ENCODE data around the gene RAET1G. TPM values are rescaled to one million over a fixed set of nuclear protein-coding genes. Genes with fewer than 3 reads are reported as not detected.
"Not testable (repeated sequence)": the region's sequence is repeated elsewhere in the genome, so short reads cannot be mapped to it uniquely, and the experiment has no call there.

RAET1G gene
- total RNA-seq, 1 donor from 2014 or later, result 0.60 TPM

DNA sequence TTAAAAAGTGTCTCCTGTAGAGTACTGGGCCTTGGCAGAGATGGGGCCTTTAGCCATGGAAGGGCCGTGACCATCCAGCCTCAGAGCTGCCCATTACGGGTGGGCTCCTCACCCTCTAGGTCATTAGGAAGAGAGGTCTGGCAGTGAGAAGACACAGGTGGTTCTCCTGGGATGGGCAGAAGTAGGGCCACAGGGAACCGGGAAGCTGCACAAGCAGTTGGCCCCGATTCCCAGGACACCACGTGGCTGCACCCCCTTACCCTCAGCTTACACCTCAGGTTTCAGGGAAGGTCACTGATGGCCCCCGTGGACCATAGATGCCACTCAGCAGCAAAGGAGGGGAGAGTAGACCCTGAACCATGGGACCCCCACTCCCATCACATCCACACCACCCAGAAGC is 1.6 kb downstream of the RAET1G start:
- DNase-seq (ENCODE audit: low spot score), result peak; percentile 41
- H3K4me3 Mint-ChIP-seq (ENCODE audit: unreplicated experiment), result no peak overlapping the region
- peaks cover 2% of the 10 kb centered on the region for H3K36me3 Mint-ChIP-seq (ENCODE audit: low read depth)
- no peak overlapping the region for H3K27ac Mint-ChIP-seq (ENCODE audit: unreplicated experiment)
- peaks cover 24% of the 10 kb centered on the region for H3K4me1 Mint-ChIP-seq (ENCODE audit: low read depth)
- H3K9me3 Mint-ChIP-seq (ENCODE audit: low read depth), result no peaks in the 10 kb centered on the region
- H3K27me3 Mint-ChIP-seq (ENCODE audit: low read depth), result peaks cover 3% of the 10 kb centered on the region
- TF ChIP-seq, protein P1, sequence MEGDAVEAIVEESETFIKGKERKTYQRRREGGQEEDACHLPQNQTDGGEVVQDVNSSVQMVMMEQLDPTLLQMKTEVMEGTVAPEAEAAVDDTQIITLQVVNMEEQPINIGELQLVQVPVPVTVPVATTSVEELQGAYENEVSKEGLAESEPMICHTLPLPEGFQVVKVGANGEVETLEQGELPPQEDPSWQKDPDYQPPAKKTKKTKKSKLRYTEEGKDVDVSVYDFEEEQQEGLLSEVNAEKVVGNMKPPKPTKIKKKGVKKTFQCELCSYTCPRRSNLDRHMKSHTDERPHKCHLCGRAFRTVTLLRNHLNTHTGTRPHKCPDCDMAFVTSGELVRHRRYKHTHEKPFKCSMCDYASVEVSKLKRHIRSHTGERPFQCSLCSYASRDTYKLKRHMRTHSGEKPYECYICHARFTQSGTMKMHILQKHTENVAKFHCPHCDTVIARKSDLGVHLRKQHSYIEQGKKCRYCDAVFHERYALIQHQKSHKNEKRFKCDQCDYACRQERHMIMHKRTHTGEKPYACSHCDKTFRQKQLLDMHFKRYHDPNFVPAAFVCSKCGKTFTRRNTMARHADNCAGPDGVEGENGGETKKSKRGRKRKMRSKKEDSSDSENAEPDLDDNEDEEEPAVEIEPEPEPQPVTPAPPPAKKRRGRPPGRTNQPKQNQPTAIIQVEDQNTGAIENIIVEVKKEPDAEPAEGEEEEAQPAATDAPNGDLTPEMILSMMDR (IDR thresholded peaks at IDR 0.05), result no peak

DNA sequence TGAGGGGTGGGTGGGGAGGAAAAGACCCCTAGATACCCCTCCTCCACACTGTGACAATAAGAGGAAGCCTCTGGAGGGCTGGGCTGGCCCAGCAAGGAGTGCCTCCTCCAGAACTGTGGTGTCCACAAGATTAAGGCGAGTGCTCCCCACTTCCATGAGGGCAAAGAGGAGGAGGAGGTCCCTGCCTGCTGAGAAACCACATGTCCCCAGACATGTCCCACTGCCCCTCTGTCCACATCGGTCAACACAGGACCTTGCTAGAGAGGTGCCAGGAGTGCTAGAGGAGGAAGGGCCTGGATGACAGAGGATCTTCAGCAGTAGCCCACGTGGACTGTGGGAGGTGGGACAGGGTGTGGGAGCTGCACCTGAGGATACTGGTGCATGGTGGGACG is 3.1 kb downstream of the RAET1G start:
- Mint-ChIP-seq H3K4me1 (ENCODE audit: low read depth) (peaks cover 13% of the 10 kb centered on the region), H3K4me3 (ENCODE audit: unreplicated experiment) (no peak overlapping the region), H3K9me3 (ENCODE audit: low read depth) (no peaks in the 10 kb centered on the region), H3K27me3 (ENCODE audit: low read depth) (peaks cover 1% of the 10 kb centered on the region), H3K36me3 (ENCODE audit: low read depth) (peaks cover 2% of the 10 kb centered on the region), H3K27ac (ENCODE audit: unreplicated experiment) (no peak overlapping the region)
- DNase-seq (ENCODE audit: low spot score), result peak; percentile 48
- TF ChIP-seq, protein P1 (IDR thresholded peaks at IDR 0.05), result no peak

DNA sequence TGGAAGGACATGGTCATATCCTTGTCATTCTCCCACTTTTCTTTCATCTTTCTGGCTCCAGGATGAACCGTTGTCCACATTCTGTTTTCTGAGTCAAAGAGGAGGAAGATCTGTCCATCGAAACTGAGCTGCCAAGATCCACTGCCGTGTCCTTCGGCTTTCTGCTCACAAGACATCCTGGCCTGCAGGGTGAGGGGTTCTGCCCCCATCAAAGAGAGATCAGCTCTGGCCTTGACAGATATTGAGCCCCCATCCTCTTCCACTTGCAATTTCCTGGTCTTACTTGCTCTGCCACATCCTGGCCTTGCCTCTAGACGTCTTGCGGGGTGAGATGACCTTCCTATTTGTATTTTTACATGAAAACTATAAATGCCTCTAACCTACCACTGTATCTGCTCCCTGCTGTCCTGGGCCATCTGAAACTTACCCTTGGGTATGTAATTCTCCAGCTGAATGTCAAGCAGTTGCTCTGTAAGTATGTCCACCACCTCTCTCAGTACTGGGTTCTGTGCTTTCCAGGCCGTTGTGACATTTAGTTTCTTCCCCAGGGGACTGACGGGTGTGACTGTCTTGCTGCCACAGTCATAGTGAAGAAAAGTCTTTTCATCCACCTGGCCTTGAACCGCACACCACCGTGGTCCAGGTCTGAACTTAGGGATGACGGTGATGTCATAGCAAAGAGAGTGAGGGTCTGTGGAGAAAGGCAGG is 3.6 kb downstream of the RAET1G start:
- H3K9me3 Mint-ChIP-seq (ENCODE audit: low read depth); H3K4me3 Mint-ChIP-seq (ENCODE audit: unreplicated experiment); H3K36me3 Mint-ChIP-seq (ENCODE audit: low read depth); H3K27ac Mint-ChIP-seq (ENCODE audit: unreplicated experiment); H3K27me3 Mint-ChIP-seq (ENCODE audit: low read depth): not testable (repeated sequence)
- DNase-seq (ENCODE audit: low spot score), result peak; percentile 34
- peaks cover 13% of the 10 kb centered on the region for H3K4me1 Mint-ChIP-seq (ENCODE audit: low read depth)

DNA sequence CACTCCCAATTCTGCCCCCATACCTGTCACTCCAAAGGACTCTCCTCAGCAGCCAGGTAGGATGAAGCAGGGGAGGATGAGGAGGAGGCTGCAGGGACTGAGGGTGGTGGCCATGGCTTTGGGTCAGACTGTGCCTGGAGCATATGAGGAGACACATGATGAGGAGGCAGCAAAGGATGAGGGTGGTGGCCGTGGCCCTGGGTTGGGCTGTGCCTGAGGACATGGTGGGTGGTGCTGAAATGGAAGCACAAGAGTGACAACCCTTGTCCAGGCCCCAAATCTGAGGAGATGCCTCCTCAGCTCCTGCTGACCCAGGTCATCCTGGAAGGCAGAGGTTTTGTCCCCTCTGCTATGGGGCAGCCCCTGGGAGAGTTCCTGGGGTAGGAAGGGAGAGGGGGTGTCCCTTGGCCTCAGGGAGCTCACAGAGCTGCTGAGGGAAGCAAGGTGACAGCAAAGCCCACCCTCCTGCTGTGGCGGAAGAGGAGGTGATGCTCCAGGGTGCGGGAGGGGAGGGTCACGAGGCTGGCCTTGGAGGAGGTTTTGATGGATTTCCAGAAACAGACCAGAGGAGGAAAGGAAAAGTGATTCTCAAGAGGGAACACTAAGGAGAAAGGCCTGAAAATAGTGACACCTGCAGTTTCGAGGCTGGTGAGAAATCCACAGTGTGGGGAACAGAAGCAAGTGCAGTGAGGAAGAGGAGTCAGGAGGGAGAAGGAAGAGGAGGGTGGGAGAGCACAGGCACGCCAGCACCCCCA is 4.6 kb downstream of the RAET1G start:
- Mint-ChIP-seq H3K27me3 (ENCODE audit: low read depth) (peaks cover 4% of the 10 kb centered on the region), H3K4me1 (ENCODE audit: low read depth) (peaks cover 10% of the 10 kb centered on the region), H3K36me3 (ENCODE audit: low read depth) (peaks cover 2% of the 10 kb centered on the region), H3K4me3 (ENCODE audit: unreplicated experiment) (no peak overlapping the region), H3K27ac (ENCODE audit: unreplicated experiment) (no peak overlapping the region), H3K9me3 (ENCODE audit: low read depth) (no peaks in the 10 kb centered on the region)
- DNase-seq (ENCODE audit: low spot score), result peak; percentile 68
- TF ChIP-seq, protein P1 (IDR thresholded peaks at IDR 0.05), result no peak

DNA sequence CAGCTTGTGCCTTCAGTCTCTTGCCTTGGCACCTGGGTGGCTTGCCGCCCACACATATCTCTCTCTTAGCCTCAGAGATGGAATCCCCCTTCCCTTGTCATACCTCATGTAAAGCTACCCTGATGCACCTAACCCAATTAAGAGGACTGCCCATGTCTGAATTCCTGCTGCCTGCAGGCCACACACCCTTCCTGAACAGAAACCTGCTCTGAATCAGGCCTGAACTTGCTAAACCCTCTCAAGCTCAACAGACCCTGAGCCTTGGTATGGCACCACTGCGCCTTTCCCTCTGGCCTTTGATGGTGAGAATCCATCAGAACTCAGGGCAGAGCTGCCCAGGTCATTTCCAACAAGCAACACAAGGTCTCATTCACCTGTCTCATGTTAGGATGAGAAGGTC is 5.2 kb downstream of the RAET1G start:
- H3K9me3 Mint-ChIP-seq (ENCODE audit: low read depth), result no peaks in the 10 kb centered on the region
- TF ChIP-seq, protein P1 (IDR thresholded peaks at IDR 0.05), result no peak
- H3K4me3 Mint-ChIP-seq (ENCODE audit: unreplicated experiment), result no peak overlapping the region
- no peak overlapping the region for H3K27ac Mint-ChIP-seq (ENCODE audit: unreplicated experiment)
- H3K27me3 Mint-ChIP-seq (ENCODE audit: low read depth), result peaks cover 9% of the 10 kb centered on the region
- peaks cover 4% of the 10 kb centered on the region for H3K4me1 Mint-ChIP-seq (ENCODE audit: low read depth)
- H3K36me3 Mint-ChIP-seq (ENCODE audit: low read depth), result peaks cover 2% of the 10 kb centered on the region
- peak; percentile 20 for DNase-seq (ENCODE audit: low spot score)
